DMS 273 treated with DMSO at 0.1 percent for 48 hours (cell line): ENCODE results near the gene ZIK1.
A peak's percentile ranks its signal among the peaks of the same experiment; 100 is the strongest.

ENCODE experiments used
- DNase-seq: peaks from one replicate; lab custom pipeline; 2025; lab: John Stamatoyannopoulos, UW

ZIK1 gene

DNA sequence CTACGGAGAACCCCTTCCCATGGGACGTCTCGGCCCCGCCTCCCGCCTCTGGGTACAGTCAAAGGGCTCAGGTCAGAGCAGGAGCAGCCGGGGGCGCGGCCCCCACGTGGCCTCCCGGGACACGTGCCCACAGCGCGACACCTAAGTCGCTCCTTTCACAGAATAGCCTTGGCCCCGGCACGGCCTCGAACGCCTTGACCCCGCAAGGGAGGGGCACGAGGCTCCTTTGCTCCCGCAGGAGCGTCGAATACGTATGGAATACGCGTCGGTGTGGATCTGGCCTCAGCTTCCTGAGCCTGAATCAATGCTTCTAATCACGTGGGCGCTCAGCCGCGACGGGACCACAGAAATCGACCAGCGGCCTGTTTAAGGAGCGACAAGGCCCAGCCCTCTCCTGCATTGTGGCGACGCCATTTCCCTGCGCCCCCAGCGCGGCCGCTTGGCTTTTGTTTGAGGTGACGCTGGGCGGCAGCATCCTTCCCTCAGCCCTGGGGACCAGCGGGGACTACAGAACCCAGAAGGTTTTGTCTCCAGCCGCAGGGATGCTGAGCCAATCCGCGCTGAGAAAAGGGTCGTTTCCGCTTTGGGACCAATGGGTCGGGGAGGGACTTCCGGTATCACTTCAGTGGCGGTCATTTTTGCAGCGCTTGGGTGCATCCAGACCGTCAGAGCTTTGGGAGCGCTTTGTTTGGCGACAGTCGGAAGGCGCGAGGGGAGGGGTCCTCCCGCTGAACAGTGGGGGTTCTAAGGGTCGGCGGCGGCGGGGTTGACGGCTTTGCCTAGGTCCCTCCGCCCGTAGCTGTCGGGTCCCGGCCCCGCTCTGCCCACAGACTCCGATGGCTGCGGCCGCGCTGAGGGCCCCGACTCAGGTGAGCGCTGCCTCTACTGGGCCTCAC lies at the start of gene ZIK1:
ZIK1 (plus strand) TSS at position 625 of the 896 bp plus-strand sequence; CDS start at position 837, 212 bp downstream.
- DNase-seq = peak; percentile 85

DNA sequence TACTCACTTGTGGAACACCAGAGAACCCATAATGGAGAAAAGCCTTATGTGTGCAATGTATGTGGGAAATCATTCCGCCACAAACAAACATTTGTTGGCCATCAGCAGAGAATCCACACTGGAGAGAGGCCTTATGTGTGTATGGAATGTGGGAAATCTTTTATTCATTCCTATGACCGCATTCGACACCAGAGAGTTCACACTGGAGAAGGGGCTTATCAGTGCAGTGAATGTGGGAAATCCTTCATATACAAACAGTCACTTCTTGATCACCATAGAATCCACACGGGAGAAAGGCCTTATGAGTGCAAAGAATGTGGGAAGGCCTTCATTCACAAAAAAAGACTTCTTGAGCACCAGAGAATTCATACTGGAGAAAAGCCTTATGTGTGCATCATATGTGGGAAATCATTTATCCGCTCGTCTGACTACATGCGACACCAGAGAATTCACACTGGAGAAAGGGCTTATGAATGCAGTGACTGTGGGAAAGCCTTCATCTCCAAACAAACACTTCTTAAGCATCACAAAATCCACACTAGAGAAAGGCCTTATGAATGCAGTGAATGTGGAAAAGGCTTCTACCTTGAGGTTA lies 45.9 kb upstream of the ZIK1 start:
- no peak for DNase-seq

DNA sequence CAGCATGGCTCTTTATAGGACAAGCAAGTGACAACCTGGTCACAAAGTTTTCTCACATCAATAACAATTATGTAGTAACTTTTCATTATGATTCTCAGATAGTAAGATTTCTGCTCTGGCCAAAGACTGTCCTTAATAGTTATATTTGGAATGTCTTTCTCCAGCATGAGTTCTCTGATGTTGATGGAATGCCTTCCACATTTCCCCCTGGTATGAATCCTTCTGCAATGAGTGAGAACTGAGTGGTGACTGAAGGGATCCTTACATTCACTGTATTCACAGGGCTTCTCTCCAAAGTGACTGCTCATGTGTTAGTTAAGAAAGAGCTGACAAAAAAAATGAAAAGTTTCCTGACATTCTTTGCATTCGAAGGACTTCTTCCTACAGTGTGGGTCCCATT lies 37.4 kb upstream of the ZIK1 start:
- DNase-seq = no peak

DNA sequence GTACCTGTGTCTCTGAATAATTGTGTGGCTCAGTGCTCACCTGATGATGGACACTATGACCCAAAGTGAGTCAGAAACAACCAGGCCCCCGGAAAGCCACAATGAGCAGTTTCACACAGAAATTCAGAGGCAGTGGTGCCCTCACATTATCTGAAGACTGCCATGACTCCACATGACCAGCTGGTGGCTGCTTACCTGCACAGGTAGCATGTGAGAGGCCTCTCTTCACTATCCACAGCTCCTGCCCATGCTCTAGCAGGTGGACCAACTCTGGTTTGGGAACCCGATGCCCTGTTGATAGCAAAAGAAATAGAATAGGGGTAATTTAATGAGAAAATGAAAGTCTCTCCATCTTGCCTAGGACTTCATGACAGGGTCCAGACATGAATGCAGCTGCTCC lies 31.5 kb upstream of the ZIK1 start:
- DNase-seq = no peak

DNA sequence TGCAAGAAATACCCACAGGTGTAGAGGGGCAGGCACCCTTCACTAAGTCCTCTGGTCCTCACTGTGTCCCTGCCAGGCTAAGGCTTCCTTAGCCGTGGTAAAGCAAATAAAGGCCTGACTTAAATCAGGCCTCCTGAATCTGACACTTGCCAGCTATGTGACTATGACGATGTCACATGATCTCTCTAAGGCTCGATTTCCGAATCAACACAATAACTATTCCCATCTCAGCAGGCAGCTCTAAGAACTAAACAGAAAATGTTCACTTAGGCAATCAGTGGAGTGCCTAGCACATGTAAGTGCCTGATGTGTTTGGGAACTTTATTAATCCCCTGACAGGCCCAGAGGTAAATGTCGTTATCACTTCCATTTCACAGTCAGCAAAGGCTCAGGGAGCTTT lies 26.3 kb upstream of the ZIK1 start:
- no peak for DNase-seq

DNA sequence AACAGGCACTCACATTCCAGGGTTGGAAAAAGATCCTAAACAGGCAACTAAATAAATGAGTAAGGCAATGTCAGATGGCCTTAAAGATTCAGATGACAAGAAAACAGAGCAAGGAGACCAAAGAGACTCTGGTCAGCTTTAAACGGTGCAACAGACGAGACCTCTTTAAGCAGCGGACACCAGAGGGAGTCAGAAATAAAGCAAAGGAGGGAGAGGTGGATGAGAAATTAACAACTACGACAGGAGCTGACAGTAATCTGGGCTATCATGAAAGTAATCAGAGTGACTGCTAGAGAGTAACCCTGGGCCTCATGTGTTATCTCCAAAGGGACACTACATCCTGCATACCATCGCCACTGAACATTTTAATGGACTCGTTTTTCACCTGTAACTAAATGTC lies 25.4 kb upstream of the ZIK1 start:
- DNase-seq = no peak

DNA sequence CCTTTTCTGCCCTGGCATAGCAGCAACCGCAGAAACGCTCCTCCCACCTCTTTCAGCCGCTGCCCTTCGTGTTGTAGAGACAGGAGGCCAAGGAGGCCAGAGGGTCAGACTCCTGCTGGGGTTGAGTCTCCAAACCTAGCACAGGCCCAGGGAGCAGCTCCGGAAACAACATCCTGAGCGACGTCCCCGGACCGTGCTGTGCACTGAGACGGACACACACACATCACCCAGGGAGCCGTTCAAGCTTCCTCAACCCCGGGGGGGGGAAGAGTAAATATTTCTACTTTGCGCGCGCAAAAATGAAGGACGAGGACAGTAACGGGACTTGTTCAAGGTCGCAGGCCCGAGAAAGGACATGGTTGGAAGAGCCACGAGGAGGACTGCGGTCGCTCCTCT lies 24.9 kb upstream of the ZIK1 start:
- DNase-seq = no peak

DNA sequence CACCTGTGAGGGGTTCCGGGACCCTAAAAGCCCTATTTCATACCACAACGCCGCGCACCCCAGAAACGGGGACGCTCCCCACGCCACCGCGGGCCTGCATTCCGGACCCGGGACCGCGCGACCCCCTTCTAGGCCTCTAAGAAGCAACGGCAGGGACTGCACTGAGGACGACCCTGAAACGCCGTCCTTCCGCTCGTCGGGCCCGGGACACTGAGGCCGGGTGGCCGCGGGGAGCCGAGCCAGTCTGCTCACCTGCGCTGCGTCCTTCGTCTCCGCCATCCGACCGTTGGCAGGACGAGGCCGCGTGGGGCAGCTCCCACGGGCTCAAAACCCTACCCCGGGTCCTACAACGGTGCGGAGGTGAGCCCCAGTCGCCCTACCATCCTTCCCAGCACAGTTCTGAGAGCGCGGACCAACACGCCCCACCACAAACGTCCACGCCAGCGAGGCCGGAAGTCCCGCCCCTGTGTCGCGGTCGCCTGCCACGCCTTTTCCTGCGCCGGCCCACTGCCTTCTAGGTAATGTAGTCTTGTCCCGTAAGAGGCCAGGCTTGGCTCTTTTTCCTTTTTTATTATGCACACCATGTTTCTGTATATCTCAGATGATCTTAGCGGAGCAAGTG lies 24.4 kb upstream of the ZIK1 start, which contains the start of gene ZNF550:
ZNF550 (minus strand) TSS at position 460 of the 622 bp plus-strand sequence; CDS start at position 279, 181 bp downstream.
- peak; percentile 55 for DNase-seq

DNA sequence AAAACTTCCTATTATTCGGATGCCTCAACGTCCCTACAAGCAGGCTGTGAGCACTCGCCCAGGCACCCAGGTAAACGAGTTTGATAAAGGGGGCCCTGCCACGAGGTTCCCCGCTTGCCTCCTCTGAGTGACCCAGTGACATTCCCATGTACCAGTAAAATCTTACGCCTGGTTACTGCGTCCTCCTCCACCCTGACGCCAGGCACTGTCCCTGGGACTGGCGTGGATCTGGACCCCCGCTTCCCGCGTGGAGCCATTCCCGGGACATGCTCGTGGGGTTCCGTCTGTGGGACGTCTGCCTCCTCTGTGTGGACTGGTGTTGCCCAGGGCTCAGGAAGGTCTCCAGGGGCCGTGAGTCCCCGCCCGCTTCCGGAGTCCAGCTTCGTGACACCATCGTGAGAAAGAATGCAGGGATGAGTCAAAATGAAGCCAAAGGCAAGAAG lies 23.9 kb upstream of the ZIK1 start:
- DNase-seq = no peak

DNA sequence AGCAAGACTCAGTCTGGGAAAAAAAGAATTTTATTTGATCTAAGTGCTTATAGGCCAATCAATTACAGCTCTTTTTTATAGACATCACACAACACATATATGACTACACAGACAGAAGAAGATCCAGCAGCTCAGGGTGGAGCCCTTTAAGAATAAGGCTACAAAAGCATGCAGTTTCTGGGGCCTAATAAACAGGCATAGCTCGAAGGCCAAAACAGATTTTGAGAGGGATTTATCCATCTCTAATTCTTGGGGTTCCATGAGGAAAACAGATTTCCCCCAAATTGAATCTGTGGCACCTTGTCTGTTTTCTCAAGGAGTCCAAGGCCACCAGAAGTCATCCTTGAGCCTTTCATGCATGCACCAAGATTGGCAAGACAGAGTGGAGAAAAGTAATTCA lies 20.4 kb upstream of the ZIK1 start:
- no peak for DNase-seq

DNA sequence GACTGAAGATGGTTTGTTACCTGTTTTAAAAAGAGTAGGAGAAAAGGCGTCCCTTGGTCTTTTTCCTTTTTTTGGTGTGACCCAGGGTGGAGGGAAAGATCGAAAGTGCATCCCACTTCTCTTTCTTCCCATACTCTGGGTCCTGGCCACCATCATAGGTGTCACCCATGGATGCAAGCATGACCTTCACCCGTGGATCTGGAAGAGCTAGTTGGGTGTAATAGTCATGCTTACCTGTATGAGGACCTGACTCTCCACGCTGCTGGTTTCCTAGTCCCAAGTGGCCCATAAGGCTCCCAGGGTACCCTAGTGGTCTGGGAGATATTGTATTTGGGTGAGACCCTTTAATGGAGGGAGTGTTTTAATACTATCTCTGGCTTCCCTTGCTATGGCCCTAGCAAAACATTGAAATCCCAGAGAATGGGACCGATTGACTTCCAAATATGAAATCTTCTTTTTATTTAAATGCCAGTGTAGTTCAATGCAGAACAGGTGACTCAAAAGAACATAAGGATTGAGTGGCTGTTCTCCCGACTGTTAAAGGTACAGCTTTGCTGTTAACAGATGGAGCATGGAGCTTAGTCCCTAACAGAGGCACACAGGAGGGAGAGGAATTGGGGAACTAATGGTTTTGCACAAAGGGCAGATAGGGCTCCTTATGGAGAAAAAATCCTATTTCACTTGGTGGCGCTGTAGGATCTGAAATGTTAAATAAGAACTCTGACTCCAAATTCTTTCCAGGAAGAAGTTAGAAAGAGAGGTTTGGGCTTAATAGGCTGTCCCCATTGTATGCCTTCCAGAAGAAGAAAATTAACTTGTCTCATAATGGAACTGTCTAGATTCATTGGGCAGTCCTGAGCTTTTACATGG lies 17.3 kb upstream of the ZIK1 start:
- no peak for DNase-seq

DNA sequence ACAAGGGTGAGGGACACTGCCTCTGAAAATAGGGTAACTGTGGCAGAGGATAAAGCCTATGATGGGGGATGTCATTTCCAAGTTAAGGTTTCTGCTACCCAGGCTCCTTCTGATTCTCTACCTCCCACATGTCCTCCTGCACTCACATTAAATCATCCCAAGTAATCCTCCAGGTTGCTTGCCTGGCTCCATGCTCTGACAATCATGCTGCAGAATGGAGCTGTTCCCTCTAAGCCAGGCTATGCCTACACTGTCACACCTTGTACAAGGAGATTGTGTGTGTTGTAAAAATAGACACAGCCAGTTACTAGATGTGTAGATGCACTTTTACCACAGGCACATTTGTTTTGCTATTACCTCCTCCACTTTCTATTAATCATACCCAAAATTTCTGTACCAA lies 13.2 kb upstream of the ZIK1 start:
- no peak for DNase-seq

DNA sequence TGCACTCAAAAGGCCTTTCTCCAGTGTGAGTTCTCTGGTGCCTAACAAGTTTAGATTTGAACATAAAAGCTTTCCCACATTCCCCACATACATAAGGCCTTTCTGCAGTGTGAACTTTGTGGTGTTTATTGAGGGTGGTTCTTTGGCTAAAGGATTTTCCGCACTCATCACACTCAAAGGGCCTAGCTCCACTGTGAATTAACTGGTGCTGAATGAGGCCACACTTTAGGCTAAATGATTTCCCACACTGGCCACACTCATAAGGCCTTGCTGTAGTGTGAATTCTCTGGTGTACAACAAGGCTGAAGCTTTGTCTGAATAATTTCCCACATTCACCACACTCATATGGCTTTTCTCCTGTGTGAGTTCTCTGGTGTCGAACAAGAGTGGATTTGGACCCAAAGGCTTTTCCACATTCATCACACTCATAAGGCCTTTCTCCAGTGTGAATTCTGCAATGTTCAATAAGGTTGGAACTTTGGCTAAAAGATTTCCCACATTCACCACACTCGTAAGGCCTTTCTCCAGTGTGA lies 11.5 kb upstream of the ZIK1 start:
- no peak for DNase-seq

DNA sequence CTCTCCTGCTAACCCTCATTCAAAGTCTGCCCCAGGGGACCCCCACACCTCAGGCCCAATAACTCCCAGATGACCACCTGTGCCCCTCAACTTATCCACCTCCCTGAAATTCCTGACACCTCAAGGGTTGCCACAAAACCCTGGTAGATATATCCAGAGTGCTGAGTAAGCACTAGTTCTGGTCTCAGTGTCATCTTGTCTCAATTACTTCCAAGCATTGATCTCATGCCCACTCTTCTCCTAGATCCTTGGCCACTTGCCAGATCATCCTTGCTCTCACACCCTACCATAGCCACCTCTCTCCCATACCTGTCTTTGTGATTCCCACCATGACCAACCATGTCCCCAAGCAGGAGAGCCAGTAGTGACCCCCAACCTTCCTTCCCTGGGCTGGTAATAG lies 7.3 kb upstream of the ZIK1 start:
- DNase-seq = no peak

DNA sequence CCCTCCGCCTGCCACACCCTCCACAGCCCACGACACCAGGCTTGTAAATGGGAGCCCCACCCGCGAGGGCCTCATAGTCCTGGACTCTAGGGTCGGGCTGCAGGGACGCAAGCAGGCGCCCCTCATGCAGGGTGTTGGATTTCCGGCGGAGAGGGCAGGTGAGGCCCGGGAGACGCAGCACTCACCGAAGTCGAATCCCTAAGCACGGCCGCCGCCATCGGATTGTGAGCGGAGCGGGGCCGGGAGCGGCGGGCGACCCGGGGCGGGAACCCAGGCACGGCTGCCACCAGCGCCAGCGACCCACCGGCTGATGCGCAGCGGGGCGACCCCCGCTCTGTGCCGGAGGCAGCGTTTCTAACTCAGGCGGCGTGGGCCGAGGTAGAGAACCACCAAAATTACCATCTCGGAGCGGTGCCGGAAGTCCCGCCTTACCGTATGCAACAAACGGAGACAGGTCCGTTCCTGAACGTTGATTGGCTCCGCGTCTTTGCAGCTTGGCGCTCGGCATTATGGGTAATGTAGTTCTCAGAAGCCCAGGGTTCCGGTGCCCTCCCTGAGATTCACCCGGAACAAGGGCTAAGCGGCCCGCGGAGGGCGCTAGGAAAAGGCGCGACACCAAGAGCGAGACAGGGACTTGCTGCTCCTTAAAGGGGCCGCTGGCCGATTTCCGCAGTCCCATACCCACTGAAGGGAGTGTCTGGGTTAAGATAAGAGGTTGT lies 5.3 kb upstream of the ZIK1 start, which contains the start of gene ZNF416:
ZNF416 (minus strand) TSS at position 425 of the 719 bp plus-strand sequence; CDS start at position 218, 207 bp downstream.
- DNase-seq = peak; percentile 97

DNA sequence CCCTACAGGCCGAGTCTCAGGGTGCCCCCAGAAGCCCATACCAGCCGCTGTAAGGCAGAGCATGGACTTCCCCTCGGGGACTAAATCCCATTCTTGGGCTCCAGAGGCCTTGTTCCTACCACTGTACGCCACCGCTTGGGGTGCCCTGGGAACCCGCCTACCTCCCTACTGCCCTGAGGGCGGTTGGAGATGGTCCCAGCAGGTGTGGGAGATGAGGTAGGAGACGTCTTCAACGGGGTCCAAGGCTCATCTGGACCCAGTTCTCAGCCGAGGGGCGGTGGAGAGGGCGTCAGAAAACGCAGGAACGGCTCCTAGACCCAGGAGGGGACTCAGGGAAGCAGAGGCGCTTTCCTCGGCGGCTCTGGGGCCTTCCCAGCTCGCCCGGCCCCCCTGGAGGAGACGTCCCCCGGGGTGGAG lies 833 bp upstream of the ZIK1 start:
- no peak for DNase-seq

DNA sequence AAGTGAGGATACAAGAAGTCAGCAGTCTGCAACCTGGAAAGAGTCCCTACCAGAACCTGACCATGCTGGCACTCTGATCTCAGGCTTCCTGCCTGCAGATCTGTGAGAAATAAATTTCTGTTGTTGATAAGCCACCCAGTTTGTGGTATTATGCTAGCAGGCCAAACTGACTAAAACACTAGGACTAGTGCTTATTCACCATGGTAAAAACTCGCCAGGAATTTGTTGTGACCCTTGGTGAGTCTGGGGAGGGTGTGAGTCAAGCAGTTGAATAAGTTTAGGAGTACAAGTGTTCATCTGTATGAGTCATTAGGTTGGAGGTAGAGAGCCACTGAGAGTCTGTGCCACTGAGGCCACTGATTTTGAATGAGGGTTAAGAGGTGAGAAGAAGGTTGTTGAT lies 3.6 kb downstream of the ZIK1 start:
- DNase-seq = no peak

DNA sequence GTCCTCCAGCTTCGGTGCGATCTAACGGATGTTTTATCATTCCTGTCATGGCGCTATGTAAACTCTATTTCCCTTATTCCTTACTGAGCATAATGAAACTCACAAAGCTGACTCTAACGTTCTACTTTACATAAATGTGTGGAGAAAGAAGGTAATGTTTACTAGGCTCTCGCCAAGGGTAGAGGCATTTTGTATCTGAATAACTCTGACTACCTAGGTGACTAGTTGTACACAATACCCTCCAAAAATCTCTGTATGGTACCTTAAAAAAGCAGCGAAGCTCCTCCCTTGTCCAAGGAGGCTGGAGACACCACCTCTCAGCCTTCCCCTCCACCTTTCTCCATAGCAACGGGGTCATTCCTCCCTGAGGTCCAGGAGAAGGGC lies 15.4 kb downstream of the ZIK1 start:
- no peak for DNase-seq

DNA sequence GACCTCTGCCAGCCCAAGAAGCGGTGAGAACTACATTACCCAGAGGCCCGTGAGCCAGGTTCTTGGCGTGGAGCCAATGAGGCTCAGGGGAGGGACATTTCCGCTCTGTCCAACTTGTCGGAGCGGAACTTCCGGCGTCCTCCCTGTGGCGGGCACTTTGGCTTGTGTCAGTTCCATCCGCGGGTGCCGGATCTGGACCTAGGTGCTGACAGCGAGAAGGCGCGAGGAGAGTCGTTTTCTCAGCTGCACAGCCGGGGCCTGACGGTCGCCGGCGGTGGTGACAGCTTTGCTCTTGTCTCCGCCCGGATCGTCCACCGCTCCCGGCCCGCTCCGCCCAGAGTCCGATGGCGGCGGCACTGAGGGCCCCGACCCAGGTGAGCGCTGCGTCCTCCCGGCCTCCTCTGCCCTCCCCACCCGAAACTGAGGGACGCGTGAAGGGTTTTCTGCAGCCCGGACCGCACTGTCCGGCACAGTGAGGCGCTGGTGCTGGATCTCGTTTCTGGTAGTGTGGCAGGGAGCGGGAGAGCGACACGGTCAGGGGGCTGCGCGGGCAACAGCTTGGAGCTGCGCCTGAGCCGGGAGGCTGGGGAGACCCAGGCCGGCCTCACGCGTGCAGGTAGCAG lies 15.9 kb downstream of the ZIK1 start, which contains the start of gene ZNF530:
ZNF530 (plus strand) TSS at position 125 of the 623 bp plus-strand sequence. CDS start 4,461 bp downstream, outside the sequence.
- peak; percentile 76 for DNase-seq

DNA sequence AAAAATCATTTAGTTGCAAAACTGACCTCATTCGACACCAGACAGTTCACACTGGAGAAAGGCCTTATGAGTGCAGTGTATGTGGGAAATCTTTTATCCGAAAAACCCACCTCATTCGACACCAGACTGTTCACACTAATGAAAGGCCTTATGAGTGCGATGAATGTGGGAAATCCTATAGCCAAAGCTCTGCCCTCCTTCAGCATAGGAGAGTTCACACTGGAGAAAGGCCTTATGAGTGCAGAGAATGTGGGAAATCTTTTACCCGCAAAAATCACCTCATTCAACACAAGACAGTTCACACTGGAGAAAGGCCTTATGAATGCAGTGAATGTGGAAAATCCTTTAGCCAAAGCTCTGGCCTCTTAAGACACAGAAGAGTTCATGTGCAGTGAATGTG lies 23.0 kb downstream of the ZIK1 start:
- DNase-seq = no peak
